Hindlimb muscle (tissue), 1 donor: ENCODE data around the gene COX5B. TPM values are rescaled to one million over a fixed set of nuclear protein-coding genes. Genes with fewer than 3 reads are reported as not detected.
"Not testable (repeated sequence)": the region's sequence is repeated elsewhere in the genome, so short reads cannot be mapped to it uniquely, and the experiment has no call there.

Experiments
- DNase-seq: peaks from one replicate; pipeline ENCODE4 v3.0.0-alpha.2; 2013
- polyA plus RNA-seq: library from polyadenylated mRNA; unstranded; fragments of 120-200 nt; gene quantifications from one replicate; pipeline ENCODE4 v1.2.1, GENCODE V29; 2013; ENCODE audit not compliant: insufficient read length

Gene COX5B
- polyA plus RNA-seq, 1 donor: 156 TPM

DNA sequence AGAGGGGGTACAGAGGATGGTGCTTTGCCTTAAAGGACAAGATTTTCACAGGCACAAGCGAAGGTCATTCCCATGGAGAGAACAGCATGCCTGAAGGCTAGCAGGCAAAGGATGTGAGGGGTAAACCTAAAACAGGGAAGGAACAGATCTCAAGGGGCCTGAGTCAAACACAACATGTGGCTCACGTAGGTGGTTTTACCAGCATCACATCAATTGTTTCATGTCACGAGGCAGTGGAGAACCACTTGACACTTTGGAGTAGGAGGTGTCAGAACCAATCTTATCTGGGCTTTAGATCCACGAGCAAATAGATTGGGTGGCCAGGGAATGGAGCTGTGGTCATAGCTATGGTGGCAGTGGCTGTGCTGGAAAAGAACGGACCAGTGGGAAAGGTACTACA, 8.4 kb downstream of the COX5B start:
- no peak for DNase-seq

- no peak for DNase-seq
These were observed 8.9 kb downstream of the COX5B start for GRCh38 chr2:97654791-97655190.

DNA sequence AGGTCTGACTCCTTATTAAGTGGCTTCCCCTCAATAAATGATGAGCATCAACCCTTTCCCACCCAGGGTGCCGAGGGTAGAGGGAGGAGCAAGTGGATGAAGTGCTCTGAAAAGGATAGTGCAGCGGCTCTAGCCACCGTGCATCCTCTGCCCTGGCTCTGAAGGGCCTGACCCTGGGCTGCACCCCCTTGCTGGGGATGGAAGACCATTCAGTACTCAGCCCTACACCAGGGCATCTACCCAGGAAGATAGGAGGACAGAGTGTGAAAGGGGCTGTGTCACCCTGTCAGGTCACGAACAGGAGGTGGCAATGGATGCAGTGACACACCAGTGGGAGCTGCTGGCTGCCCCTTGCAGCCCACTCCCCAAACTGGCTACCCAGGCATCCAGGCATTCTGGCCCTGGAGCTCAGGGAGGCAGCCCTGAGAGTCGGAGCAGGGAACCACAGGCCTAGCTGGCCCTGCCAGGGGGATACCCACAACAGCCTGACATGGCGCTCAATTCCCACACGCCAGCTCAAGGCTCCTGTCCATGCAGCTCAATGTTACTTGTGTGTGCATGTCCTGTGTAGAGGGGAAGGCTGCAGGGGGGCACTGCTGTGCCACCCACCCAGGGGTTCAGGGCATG, 10.4 kb downstream of the COX5B start:
- DNase-seq: no peak

GRCh38 chr2:97656905-97657587, 11.2 kb downstream of the COX5B start:
- DNase-seq: no peak

GRCh38 chr2:97657986-97658690, 12.3 kb downstream of the COX5B start:
- no peak for DNase-seq

DNA sequence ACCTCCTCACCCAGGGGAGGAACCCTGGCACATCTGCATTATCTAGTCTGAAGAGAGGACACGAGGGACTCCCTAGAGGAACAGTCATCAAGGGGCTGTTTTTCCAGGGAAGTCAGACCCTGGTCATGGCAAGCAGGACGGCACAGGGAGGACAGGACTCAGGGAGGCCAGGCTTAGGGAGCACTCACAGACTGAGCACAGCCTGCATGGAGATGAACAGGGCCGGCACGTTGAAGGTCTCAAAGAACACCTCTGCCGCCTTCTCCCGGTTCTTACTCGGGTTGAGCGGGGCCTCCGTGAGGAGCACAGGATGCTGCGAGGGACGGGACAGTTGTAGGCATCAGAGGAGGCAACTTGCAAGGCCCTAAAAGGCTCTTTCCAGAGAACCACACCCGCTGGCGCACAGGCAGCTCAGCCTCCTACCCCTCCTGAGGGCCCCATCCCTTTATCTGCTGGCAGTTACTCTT, 12.9 kb downstream of the COX5B start:
- no peak for DNase-seq

DNA sequence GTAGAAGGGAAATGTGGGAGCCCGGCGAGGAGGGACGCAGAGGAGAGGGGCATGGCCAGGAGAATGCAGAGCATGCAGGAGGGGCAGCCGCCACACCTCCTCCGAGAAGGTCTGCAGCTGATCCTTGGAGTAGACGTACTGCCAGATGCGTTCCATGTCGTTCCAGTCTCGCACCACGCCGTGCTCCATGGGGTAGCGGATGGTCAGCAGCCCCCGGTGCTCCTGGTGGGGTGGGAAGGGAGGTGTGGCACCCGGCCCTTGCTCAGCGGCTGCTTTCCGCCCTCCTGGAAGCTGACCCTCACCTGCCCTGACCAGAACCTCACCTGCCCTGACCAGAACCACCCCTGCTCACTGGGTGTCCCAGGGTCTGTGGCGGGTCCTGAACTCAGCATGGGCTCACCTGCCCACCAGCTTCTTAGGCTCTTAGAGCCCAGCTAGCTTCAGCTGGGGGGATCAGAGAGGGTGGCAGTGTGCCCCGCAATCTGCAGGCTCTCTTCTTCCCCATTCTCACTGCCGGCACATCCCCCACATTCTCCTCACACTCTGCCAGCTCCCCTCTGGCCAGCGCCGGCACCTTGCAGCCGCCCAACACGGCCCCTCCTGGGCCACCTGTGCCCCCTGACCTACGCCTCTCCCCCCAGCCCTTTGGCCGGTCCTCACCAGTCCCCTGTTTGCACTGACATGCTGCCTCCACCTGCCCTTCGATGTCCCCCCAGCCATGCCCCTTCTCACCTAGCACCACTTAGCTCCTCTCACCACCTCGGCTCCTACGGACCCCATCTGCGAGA, 13.6 kb downstream of the COX5B start:
- no peak for DNase-seq

GRCh38 chr2:97660044-97660774, 14.3 kb downstream of the COX5B start:
- no peak for DNase-seq

DNA sequence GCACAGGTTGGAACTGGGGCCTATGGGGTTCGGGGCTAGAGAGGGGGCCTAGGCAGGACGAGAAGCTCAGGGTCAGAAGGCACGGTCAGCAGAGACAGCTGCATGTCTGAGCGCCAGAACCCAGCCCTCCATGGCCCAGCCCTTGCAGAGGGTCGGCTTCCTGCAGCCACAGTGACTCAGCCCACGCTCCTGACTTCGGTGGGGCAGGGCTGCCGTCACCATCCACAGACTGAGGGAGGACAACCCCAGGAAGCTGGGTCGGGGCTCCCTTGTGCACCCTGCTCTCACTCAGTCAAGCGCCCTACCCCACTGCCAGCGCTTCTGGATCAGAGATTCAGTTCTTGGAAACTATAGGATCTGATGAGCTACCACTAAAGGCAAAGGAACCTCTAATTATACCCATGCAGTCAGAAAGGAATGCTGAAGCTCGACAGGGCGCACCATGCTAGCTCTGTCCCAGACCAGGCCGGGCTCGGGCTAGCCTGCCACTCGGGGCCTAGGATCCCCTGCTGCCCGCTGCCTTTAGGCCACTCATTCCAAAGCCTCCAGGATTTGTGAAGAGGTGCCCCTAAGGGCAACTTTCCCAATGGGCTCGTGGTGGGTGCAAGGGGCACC, 15.0 kb downstream of the COX5B start:
- DNase-seq: no peak

DNA sequence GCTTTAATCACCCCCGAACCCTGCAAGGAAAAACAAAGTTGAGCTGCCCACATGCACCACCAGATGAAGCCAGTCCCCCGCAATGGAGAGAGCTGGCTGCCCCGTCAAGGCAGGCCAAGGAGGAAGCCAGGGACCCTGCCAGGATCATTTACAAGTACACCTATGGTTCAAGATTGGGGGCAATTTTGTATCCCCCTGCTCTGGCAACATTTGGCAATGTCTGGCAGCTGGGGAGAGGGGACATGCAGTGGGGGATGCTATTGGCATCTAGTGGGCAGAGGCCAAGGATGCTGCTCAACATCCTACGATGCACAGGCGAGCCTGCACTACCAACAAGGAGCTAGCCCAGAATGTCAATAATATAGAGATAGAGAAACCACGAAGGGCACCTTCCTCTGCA, 16.1 kb downstream of the COX5B start:
- DNase-seq: no peak

DNA sequence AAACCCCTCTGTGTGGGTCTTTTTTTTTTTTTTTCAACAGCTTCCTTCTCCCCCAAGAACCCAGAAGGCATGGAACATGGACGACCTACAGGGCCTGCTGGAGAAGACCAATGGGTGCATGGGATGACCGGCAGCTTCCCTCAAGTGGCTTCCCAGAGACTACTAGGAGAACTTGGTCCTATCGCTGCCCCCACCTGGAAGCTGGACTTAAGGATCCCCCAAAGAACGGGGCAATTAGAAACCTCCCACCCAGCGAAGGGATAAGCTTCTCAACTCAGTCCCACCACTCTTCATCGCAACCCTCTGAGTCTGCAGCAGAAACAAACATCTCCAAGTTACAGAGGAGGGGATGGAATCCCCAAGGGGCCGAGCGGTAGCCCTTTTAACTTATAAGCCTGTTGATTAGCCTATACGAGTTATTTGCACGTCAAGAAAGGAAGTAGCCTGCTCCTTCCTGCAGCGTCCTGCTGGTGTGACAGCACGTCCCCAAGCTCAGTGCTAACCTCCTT, 16.6 kb downstream of the COX5B start:
- no peak for DNase-seq

- DNase-seq: peak; percentile 83
These were observed 17.2 kb downstream of the COX5B start for GRCh38 chr2:97662895-97663625.

DNA sequence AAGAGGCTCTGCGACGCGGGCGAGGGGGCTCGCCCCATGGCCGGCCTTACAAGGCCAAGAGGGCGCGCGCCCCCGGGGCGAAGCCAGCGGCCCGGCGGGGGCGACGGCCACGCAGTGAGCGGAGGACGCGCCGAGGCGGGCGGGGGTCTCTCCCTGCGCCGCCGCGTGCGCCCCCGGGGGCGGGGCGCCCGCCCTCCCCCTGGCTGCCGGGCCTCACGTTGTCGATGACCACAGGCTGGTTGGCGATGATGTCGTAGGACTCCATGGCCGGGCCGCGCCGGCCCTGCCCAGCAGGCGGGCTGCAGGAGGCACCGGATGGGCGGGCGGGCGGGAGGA, 17.7 kb downstream of the COX5B start:
- no peak for DNase-seq

DNA sequence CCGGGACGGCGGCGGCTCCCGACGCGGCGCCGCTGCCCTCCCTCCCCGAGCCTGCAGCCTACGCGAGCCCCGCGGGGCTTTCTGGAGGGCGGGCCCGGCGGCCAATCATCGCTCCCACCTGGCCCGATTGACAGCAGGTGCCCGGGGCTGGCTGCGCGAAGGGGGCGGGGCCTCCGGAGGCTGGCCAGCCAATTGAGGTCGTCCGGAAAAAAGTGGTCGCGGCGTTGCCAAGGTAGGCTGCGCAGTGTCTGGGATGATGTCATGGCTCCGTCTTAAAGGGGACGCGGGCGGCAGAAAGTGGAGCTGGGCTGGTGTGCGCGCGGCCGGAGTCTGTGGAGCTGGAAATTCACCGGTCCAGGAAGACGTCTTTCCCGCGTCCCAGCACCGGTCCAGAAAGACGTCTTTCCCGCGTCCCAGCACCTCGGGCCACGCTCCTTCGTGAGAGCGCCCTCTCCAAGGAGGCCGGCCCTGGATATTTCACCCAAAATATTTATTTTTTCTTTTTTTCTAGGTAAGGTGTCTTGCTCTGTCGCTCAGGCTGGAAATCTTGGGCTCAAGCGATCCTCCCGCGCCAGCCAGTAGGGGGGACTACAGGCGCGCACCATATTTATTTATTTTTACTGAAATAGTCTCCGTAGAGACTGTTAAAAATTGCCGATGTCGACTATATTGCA, 18.2 kb downstream of the COX5B start, which contains the start of gene ACTR1B:
Gene ACTR1B (minus strand): TSS at position 83 of the 674 bp plus-strand sequence. CDS start 154 bp downstream, outside the sequence.
- peak; percentile 97 for DNase-seq

DNA sequence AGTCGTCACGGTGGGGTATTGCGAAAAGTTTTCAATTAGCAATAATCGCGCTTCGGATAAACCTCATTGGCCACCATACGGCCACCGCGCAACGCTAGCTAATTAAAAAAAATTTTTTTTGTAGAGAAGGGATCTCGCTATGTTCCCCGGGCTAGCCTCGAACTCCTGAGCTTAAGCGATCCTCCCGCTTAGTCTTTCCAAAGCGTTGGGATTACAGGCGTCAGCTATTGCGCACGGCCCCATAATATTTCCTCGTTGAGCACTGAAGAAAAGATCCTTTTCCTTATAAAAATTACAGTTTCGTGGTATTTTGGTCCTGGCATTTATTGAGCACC, 18.7 kb downstream of the COX5B start:
- DNase-seq: no peak

DNA sequence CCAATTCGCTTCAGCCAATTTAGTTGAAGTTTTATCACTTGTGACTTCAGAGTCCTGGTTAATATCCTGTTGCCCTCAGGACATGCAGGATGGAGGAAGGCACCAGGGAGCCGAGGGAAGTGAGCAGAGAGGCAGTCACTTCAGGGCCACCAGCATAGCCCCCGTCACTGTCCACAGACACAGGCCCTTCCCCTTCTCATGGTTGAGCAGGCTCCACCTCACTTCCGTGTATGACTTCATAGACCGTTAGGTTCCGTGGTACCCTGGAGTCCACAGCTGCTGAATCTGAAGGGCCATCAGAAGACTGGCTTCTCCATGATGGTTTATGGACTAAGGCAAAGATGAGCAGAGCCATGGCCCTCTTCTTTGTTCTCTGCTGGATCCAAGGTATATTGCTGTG, 23.6 kb downstream of the COX5B start, which contains the start of gene C2orf92:
Gene C2orf92 (plus strand): TSS at position 266 of the 400 bp plus-strand sequence. CDS start 76 bp downstream, at position 342.
- DNase-seq: no peak

DNA sequence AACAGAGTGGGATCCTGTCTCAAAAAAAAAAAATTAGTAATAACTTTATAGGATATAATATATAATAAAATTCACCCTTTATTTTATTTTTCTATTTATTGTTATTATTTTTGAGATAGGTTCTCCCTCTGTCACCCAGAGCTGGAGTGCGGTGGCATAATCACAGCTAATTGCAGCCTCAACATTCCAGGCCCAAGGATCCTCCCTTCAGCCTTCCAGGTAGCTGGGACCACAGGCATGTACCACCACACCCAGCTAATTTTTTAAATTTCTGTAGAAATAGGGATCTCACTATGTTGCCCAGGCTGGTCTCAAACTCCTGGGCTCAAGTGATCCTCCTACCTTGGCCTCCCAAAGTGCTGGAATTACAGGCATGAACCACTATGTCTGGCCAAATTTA, 24.6 kb downstream of the COX5B start:
- no peak for DNase-seq

DNA sequence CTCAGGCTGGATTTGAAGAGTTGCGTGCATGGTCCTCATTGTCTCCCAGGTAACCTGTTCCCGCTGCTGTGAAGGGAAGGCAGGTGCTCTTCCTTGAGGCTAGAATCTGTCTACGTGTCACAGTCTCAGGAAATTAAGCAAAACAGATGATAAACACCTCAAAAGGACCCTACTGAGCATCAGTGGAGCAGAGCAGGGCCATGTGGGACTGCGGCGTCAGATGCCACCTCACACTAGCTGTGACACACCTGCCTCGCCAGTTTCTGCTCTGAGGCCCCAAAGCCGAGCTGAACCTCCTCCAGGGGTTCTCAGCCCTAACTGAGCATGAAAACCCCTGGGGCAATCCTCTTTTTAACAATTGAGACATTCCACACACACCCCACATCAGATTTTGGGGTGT, 25.7 kb downstream of the COX5B start:
- DNase-seq: no peak

- not testable (repeated sequence) for DNase-seq
These were observed 26.8 kb downstream of the COX5B start for GRCh38 chr2:97672606-97673140.
